Ascending aorta (tissue), 2 donors: Measurements from ENCODE around the gene ZNF280A. TPM values are rescaled to one million over a fixed set of nuclear protein-coding genes. Genes with fewer than 3 reads are reported as not detected.

Experiments used
- DNase-seq, 2 donors: peaks; one replicate each; pipeline ENCODE4 v3.0.0-alpha.2; 2019; ENCODE audit warnings: low spot score in 2 of 2
- H3K27ac ChIP-seq, 2 donors: fragments of 200-600 bp; sonication (generic); one replicate each; pipeline ENCODE4 v1.5.1; 2016 to 2017; ENCODE audit warnings: mild to moderate bottlenecking in 1 of 2
- H3K27me3 ChIP-seq: fragments of 200-600 bp; sonication (generic); one replicate; pipeline ENCODE4 v1.5.1; 2017
- H3K36me3 ChIP-seq, 2 donors: fragments of 200-600 bp; sonication (generic); one replicate each; pipeline ENCODE4 v1.5.1; 2016
- H3K4me1 ChIP-seq, 2 donors: fragments of 200-600 bp; sonication (generic); one replicate each; pipeline ENCODE4 v1.5.1; 2016 to 2017; ENCODE audit warnings: mild to moderate bottlenecking in 1 of 2
- H3K4me3 ChIP-seq, 2 donors: fragments of 200-600 bp; sonication (generic); one replicate each; pipeline ENCODE4 v1.5.1; 2016 to 2017; ENCODE audit warnings: mild to moderate bottlenecking in 1 of 2
- H3K9me3 ChIP-seq, 2 donors: fragments of 200-600 bp; sonication (generic); one replicate each; pipeline ENCODE4 v1.5.1; 2016
- intact Hi-C: fragments of 100-400 bp; cut with DNase I; formaldehyde crosslinking; loops from one replicate; pipeline ENCODE4 v1.15.1; 2023
- total RNA-seq: library from RNA; depleted of rRNA; stranded (reverse); fragments of >200 nt; gene quantifications from one replicate; pipeline ENCODE4 v1.1.0, GENCODE V29; 2016
- TF ChIP-seq, protein P1 (sequence below), 3 experiments: fragments of 200-600 bp in 2 of 3; fragments of 450-650 bp in 1 of 3; sonication (generic) in 2 of 3; IDR thresholded peaks; one replicate each; pipeline ENCODE4 v1.5.1; 2016 to 2019; ENCODE audit warnings: antibody characterized with exemption in 3 of 3, mild to moderate bottlenecking in 1 of 3, moderate library complexity in 1 of 3

ZNF280A gene
- total RNA-seq, 1 donor from 2014 or later, result not detected

DNA sequence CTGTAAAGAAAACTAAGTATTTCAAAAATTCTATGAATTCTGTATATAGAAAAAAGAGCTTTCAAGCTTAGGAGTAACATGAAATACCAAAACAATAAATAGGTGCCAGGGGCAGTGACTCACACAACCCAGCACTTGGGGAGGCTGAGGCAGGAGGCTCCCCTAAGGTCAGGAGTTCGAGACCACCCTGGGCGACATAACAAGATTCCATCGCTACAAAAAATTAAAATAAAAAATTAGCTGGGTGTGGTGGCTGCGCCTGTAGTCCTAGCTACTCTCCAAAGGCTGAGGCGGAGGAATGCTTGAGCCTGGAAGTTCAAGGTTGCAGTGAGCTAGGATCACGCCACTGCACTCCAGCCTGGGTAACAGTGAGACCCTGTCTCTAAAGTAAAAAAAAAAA, 33.0 kb downstream of the ZNF280A start:
- intact Hi-C loops, result no loop called here
- TF ChIP-seq, protein P1, sequence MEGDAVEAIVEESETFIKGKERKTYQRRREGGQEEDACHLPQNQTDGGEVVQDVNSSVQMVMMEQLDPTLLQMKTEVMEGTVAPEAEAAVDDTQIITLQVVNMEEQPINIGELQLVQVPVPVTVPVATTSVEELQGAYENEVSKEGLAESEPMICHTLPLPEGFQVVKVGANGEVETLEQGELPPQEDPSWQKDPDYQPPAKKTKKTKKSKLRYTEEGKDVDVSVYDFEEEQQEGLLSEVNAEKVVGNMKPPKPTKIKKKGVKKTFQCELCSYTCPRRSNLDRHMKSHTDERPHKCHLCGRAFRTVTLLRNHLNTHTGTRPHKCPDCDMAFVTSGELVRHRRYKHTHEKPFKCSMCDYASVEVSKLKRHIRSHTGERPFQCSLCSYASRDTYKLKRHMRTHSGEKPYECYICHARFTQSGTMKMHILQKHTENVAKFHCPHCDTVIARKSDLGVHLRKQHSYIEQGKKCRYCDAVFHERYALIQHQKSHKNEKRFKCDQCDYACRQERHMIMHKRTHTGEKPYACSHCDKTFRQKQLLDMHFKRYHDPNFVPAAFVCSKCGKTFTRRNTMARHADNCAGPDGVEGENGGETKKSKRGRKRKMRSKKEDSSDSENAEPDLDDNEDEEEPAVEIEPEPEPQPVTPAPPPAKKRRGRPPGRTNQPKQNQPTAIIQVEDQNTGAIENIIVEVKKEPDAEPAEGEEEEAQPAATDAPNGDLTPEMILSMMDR (IDR thresholded peaks at IDR 0.05), result no peak
- no peak for DNase-seq

GRCh38 chr22:22486132-22486899, 33.8 kb downstream of the ZNF280A start:
- no peak for DNase-seq
- intact Hi-C loops, result no loop called here
- Histone ChIP-seq H3K27me3 (no peaks in the 10 kb centered on the region), H3K9me3 (no peaks in the 10 kb centered on the region), H3K27ac (no peak overlapping the region), H3K36me3 (no peaks in the 10 kb centered on the region), H3K4me3 (no peak overlapping the region), H3K4me1 (no peaks in the 10 kb centered on the region)
- TF ChIP-seq, protein P1 (IDR thresholded peaks at IDR 0.05), result no peak

More for the DNA sequence above, 33.0 kb downstream of the ZNF280A start:
- Histone ChIP-seq H3K9me3 (no peaks in the 10 kb centered on the region), H3K27me3 (no peaks in the 10 kb centered on the region), H3K36me3 (no peaks in the 10 kb centered on the region), H3K4me3 (no peak overlapping the region), H3K4me1 (no peaks in the 10 kb centered on the region), H3K27ac (no peak overlapping the region)

DNA sequence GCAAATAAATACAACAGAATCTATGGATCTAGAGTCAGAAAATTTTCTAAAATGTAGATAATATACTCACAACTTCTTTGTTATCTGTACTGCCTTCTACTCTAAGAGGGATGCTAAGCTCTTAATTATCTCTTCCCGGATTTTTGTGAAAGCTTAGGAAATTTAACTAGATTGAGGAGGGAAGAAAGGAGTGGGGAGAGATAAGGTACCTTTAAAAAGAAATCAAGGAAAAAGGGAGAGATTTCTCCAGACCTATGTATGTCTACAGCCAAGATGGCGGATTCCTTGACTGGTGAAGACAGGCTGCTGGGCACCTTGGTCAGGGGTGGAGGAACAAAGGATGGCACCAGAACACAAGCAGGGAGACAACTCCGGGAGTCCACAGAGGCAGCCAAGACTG, 34.5 kb downstream of the ZNF280A start:
- Histone ChIP-seq H3K4me3 (no peak overlapping the region), H3K4me1 (no peaks in the 10 kb centered on the region), H3K27me3 (no peaks in the 10 kb centered on the region), H3K9me3 (no peaks in the 10 kb centered on the region), H3K27ac (no peak overlapping the region), H3K36me3 (no peaks in the 10 kb centered on the region)
- DNase-seq, result no peak
- intact Hi-C loops, result no loop called here
- TF ChIP-seq, protein P1 (IDR thresholded peaks at IDR 0.05), result no peak

DNA sequence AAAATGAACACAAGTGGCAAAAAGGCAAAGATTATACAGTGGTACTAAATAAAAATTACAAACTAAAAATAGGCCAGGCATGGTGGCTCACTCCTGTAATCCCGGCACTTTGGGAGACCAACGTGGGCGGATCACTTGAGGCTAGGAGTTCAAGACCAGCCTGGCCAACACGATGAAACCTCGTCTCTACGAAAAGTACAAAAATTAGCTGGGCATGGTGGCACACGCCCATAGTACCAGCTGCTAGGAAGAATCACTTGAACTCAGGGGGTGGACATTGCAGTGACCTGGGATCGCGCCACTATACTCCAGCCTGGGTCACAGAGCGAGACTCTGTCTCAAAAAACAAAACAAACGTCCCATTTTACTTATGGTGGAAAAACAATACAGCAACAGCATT, 36.0 kb downstream of the ZNF280A start:
- Histone ChIP-seq H3K4me1 (no peaks in the 10 kb centered on the region), H3K27me3 (no peaks in the 10 kb centered on the region), H3K27ac (no peak overlapping the region), H3K36me3 (no peaks in the 10 kb centered on the region), H3K4me3 (no peak overlapping the region), H3K9me3 (no peaks in the 10 kb centered on the region)
- no peak for DNase-seq
- intact Hi-C loops, result no loop called here
- TF ChIP-seq, protein P1 (IDR thresholded peaks at IDR 0.05), result no peak

DNA sequence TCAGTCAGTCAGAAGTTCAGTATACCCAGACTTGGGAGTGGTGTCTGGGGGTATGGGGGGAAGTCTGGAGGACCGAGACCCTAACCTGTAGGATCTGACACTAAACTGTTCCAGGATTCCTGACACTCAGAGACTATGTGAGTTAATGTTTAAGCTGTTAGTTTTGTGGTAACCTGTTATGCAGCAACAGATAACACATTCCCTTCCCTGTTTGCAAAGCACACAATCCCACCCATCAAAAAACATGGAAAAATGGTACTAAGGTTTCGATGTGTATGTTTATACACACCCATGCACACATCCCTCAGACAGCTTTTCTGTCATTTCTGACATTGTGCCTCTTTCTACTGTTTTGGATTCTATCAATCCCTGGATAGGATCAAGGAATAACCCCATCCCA, 39.1 kb downstream of the ZNF280A start:
- intact Hi-C loops, result no loop called here
- H3K4me1 ChIP-seq, result no peaks in the 10 kb centered on the region
- H3K9me3 ChIP-seq, result no peaks in the 10 kb centered on the region
- no peak overlapping the region for H3K4me3 ChIP-seq
- no peak for DNase-seq
- H3K36me3 ChIP-seq, result no peaks in the 10 kb centered on the region
- no peaks in the 10 kb centered on the region for H3K27me3 ChIP-seq
- no peak overlapping the region for H3K27ac ChIP-seq
- TF ChIP-seq, protein P1 (IDR thresholded peaks at IDR 0.05), result no peak
